NOMO-1 treated with DMSO at 0.1 percent for 48 hours (cell line): ENCODE measurements around the gene SLC7A5.
"Not testable (repeated sequence)": the region's sequence is repeated elsewhere in the genome, so short reads cannot be mapped to it uniquely, and the experiment has no call there.

Source experiments
- DNase-seq: peaks from one replicate; lab custom pipeline; 2025; ENCODE audit not compliant: unreplicated experiment; lab: John Stamatoyannopoulos, UW

Gene SLC7A5

DNA sequence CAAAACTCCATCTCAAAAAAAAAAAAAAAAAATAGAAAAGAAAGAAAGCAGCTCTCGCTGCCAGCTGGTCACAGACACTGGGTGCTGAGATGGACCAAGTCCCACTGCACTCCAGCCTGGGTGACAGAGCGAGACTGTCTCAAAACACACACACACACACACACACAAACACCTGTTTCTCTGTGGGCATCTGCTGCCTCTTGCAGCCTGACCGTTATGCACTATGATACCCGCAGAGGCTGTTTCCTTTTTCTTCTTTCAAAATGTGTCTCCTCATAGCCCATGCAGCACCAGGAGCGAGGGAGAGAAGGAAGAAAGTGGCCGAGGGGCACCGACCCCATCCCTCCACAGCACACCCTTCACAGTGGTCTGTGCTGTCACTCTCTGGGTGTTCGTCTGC, 66.6 kb downstream of the SLC7A5 start:
- DNase-seq = no peak

DNA sequence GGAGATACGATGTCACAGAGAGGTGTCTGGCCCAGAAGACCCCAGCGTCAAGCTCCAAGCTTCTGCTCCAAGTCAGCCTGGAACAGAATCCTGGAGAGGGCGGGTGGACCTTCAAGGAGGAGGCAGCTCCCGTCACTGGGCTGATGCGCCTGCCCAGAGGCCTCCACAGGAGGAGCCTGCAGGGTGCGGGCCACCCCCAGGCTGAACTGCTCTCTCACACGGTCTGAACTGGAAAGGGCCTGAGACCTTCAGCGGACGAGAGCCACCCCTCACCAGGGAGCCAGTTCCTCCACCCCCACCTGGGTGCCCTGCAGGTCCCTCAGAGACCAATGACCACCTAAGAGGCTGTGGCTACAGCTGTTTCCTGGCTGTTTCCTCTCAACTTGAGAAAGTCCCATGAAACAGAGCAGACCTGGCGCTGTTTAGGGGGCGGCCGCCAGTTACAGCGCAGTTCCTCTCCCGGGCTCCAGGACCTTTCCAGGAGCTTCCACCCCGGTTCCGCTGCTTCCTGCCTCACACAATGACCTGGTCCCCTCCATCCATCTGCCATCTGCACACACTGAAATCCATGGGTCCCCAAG, 67.5 kb downstream of the SLC7A5 start:
- no peak for DNase-seq

GRCh38 chr16:87800497-87800896, 68.8 kb downstream of the SLC7A5 start:
- DNase-seq = no peak

DNA sequence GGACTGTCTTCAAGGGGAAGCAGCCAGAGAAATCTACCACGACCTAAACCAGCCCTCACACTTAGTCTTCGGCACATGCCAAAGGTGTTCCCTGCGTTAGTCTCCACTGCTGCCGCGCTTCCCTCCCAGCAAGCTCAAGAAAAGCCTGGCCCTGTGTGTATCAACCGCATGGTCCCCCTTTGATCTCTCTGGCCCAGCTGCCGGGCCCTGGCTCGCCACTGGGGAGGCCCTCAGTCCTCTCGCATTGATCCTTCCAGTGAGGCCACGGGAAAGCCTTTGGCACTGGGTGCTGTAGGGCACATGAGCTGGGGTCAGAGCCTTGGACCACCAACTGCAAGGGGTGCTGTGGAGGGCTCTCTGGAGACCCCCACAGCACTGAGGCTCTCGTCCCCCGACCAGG, 74.0 kb downstream of the SLC7A5 start:
- no peak for DNase-seq

GRCh38 chr16:87794485-87795078, 74.7 kb downstream of the SLC7A5 start:
- no peak for DNase-seq

DNA sequence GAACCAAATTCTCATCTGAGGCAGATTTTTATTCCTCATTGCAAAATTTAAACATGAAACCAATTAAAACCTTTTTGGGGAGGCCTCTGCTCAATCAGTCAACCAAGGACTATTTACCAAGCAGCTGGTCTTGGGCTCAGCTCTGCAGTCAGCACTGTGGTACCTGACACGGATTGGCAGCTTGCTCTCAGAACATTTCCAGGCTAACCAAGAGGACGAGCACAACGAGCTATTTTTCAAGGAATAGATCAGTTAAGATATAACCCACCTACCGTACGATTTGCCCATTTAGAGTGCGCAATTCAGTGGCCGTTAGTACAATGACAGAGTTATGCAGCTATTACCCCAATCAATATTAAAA, 77.1 kb downstream of the SLC7A5 start:
- no peak for DNase-seq

DNA sequence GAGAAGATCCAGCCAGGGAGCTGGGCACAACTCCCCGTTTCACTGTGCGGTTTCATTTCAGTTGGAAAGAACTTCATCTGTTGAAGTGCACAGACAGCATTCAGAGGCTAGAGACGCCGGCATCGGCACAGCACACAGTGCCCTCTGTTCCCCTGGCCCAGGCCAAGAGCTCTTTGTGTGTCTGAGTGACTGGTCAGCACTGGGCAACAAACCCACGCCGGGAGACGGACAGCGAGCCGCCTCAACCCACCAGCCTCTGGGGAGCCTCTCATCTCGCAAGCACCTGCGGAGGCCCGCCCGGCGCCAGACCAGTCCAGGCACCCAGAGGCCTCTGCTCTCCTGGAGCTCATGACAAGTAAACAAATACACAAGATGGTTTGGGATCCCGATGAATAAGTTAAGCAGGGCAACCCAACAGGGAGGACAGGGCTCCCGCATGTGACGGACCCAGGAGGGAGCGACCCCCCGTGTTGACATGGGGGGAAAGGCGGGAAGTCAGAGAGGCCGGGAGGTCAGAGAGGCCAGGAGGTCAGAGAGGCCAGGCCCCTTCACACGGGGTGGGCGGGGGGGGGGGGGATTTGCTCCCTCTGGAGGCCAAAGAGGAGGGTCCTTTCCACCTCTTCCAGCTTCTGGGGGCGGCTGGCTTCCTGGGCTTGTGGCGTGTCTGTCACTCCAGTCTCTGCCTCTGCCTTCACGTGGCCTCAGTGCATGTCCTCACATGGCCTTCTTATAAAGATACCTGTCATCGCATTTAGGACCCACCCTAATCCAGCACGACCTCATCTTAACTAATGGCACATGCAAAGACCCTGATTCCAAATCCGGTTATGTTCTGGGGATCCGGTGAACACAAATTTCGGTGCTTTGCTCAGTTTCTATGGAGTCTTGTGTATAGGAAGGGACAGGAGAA, 77.8 kb downstream of the SLC7A5 start:
- no peak for DNase-seq

DNA sequence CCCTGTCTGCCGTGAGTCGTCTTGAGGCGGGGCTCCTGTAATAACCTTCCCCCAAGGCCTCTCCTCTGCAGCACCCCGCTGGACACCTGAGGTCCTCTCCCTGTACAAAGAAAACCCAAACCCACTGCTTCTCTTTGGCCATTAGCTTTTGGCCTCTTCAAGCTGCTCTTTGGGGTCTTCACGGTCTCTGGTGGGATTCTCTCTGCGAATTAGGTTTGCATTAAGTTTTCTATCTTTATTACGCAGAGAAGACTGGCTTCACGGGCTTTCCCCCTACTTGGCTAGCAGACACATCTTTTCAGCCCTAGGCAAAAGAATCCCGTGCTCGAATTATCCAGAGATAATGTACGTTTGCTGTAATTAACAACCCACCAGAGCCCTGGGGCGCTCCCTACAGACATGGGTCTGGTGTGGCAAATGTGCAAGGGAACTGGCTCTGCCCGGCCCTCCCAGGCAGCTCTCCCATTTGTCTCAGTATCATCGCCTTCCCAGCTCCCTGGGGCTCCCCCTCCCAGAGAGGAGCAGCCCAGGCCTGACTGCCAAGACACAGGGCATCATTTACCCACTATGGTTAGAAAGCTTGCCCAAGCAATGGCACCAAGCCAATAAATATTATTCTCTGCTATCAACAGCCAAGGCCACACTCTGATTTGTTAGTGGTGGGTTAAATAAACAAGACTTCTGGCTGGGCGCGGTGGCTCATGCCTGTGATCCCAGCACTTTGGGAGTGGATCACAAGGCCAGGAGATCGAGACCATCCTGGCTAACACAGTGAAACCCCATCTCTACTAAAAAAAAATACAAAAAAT, 78.8 kb downstream of the SLC7A5 start:
- no peak for DNase-seq

GRCh38 chr16:87789437-87790291, 79.6 kb downstream of the SLC7A5 start:
- DNase-seq = no peak

GRCh38 chr16:87788730-87789436, 80.4 kb downstream of the SLC7A5 start:
- not testable (repeated sequence) for DNase-seq

DNA sequence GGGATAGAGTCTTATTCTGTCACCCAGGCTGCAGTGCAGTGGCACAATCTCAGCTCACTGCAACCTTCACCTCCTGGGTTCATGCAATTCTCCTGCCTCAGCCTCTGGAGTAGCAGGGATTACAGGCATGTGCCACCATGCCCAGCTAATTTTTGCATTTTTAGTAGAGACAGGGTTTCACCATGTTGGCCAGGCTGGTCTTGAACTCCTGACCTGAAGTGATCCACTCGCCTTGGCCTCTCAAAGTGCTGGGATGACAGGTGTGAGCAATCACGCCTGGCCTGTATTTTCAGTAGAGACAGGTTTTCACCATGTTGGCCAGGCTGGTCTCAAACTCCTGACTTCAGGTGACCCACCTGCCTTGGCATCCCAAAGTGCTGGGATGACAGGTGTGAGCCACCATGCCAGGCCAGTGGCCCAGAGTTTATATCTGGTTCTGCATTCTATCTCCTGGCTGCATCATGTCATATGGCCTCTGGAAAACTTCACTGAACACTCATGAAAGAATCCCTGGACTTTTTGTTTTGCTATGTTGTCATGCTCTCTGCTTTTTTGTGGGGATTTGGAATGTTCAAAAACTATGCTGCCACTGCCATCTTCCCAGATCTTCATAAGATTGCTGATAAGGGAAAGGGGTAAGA, 81.7 kb downstream of the SLC7A5 start:
- not testable (repeated sequence) for DNase-seq

GRCh38 chr16:87784812-87785211, 84.5 kb downstream of the SLC7A5 start:
- no peak for DNase-seq

DNA sequence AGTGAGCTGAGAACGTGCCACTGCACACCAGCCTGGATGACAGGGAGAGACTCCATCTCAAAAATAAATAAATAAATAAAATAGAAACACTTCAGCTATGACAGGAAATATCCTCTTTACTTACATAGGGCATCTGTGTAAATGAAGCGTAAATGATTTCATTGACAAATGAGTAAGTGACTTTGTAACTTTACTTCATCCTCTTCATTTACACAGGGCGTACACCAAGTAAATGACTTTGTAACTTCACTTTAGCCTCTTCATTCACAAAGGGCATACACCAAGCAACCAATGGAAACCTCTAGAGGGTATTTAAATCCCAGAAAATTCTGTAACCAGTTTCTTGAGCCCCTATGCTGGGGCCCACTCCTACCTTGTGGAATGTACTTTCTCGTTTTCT, 87.3 kb downstream of the SLC7A5 start:
- no peak for DNase-seq

DNA sequence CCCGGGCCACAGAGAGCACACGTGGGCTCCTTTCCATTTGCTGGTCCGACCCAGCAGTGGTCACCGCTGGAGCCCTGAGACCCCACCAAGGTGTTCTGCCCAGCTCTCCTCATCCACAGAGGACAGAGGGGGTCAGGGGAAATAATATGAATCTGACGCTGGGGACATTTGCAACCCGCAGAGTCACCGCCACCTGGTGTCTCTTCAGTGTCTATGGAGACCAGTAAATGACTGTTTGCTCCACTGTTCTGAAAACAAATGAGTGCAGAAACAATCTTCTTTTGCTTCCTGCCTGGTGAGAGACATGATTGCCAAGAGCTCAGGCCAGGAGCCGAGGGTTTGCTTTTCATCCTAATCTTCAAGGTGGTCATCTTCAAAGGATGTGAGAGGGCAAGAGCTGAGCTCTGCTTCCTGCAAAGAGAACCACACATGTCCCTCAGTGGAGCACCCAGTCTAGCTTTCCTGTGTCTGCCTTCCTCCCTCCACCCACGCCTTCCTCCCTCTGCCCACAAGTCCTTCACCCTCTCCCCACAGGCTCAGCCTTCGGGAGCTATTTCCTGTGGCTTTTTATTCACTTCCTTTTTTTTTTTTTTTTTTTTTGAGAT, 88.8 kb downstream of the SLC7A5 start:
- DNase-seq = peak; percentile 85
